Measurements from ENCODE around the gene NSRP1.
A peak's percentile ranks its signal among the peaks of the same experiment; 100 is the strongest.
"Not testable (repeated sequence)": the region's sequence is repeated elsewhere in the genome, so short reads cannot be mapped to it uniquely, and the experiment has no call there.

The NSRP1 gene

GRCh38 chr17:30116661-30117551, at the start of gene NSRP1:
Gene NSRP1, plus strand, starts transcription at chr17:30116816. Its CDS starts 28 bp downstream, at chr17:30116844.
- DNase-seq: peak; percentile 78

GRCh38 chr17:30068465-30068864, 48.2 kb upstream of the NSRP1 start:
- DNase-seq: no peak

- DNase-seq: no peak
These were observed 42.4 kb upstream of the NSRP1 start for GRCh38 chr17:30074254-30074653.

- no peak for DNase-seq
These were observed 41.9 kb upstream of the NSRP1 start for GRCh38 chr17:30074730-30075129.

- DNase-seq: no peak
These were observed 33.8 kb upstream of the NSRP1 start for GRCh38 chr17:30082773-30083172.

GRCh38 chr17:30084788-30085187, 31.8 kb upstream of the NSRP1 start:
- peak; percentile 69 for DNase-seq

- no peak for DNase-seq
These were observed 29.7 kb upstream of the NSRP1 start for GRCh38 chr17:30086896-30087295.

GRCh38 chr17:30087431-30087830, 29.2 kb upstream of the NSRP1 start:
- not testable (repeated sequence) for DNase-seq

- no peak for DNase-seq
These were observed 25.4 kb upstream of the NSRP1 start for GRCh38 chr17:30091121-30091670.

- DNase-seq: no peak
These were observed 24.8 kb upstream of the NSRP1 start for GRCh38 chr17:30091771-30092170.

GRCh38 chr17:30092886-30093285, 23.7 kb upstream of the NSRP1 start:
- no peak for DNase-seq

GRCh38 chr17:30093463-30094147, 23.0 kb upstream of the NSRP1 start:
- DNase-seq: peak; percentile 63

GRCh38 chr17:30095507-30096244, 20.9 kb upstream of the NSRP1 start:
- peak; percentile 45 for DNase-seq

- DNase-seq: no peak
These were observed 14.8 kb upstream of the NSRP1 start for GRCh38 chr17:30101686-30102390.

- DNase-seq: no peak
These were observed 12.7 kb upstream of the NSRP1 start for GRCh38 chr17:30103921-30104320.

GRCh38 chr17:30104575-30105339, 11.9 kb upstream of the NSRP1 start:
- peak; percentile 83 for DNase-seq

- DNase-seq: no peak
These were observed 3.8 kb upstream of the NSRP1 start for GRCh38 chr17:30112794-30113193.

GRCh38 chr17:30113213-30113612, 3.4 kb upstream of the NSRP1 start:
- DNase-seq: no peak

GRCh38 chr17:30116345-30116660, 313 bp upstream of the NSRP1 start:
- no peak for DNase-seq

- no peak for DNase-seq
These were observed 1.1 kb downstream of the NSRP1 start for GRCh38 chr17:30117675-30118081.

GRCh38 chr17:30118635-30119034, 2.0 kb downstream of the NSRP1 start:
- DNase-seq: not testable (repeated sequence)

- DNase-seq: no peak
These were observed 7.7 kb downstream of the NSRP1 start for GRCh38 chr17:30124273-30124796.
